Measurements from ENCODE around the gene RPS6KL1.

Gene RPS6KL1

GRCh38 chr14:74947353-74948227 lies 24.5 kb upstream of the RPS6KL1 start:
- Histone ChIP-seq H3K4me1 (ENCODE audit: insufficient read depth, low read length, poor library complexity, severe bottlenecking) (peaks cover 5% of the 10 kb centered on the region), H3K9ac (ENCODE audit: low read depth, low read length, poor library complexity, severe bottlenecking) (peak overlapping the region; percentile 15), H4K20me1 (ENCODE audit: insufficient read depth, low read length, poor library complexity, severe bottlenecking) (no peaks in the 10 kb centered on the region), H3K79me2 (ENCODE audit: insufficient read depth, low read length) (no peaks in the 10 kb centered on the region), H3K4me3 (ENCODE audit: low read length, poor library complexity, severe bottlenecking) (no peak overlapping the region), H3K27me3 (ENCODE audit: insufficient read depth, low read length, poor library complexity, severe bottlenecking) (no peaks in the 10 kb centered on the region), H3K36me3 (ENCODE audit: insufficient read depth, low read length) (no peaks in the 10 kb centered on the region), H3K4me2 (ENCODE audit: low read depth, low read length, poor library complexity, severe bottlenecking) (no peak overlapping the region), H2AFZ (ENCODE audit: low read length) (no peak overlapping the region), H3F3A (ENCODE audit: low read depth) (no peaks in the 10 kb centered on the region), H3K9me2 (replicated peaks; ENCODE audit: low read depth, low read length) (no peaks in the 10 kb centered on the region), H3K9me3 (ENCODE audit: insufficient read depth, low read depth, low read length) (no peaks in the 10 kb centered on the region)
- TF ChIP-seq CTCF (conservative IDR thresholded peaks at IDR 0.05; ENCODE audit: low read length) (no peak), EZH2phosphoT487 (IDR thresholded peaks at IDR 0.05; ENCODE audit: borderline replicate concordance) (no peak)

- no peaks in the 10 kb centered on the region for H3F3A ChIP-seq (ENCODE audit: low read depth)
- peak overlapping the region; percentile 5 for H3K4me2 ChIP-seq (ENCODE audit: low read depth, low read length, poor library complexity, severe bottlenecking)
- H3K4me1 ChIP-seq (ENCODE audit: insufficient read depth, low read length, poor library complexity, severe bottlenecking) = peaks cover 5% of the 10 kb centered on the region
- H3K27me3 ChIP-seq (ENCODE audit: insufficient read depth, low read length, poor library complexity, severe bottlenecking) = no peaks in the 10 kb centered on the region
- TF ChIP-seq EZH2phosphoT487 (IDR thresholded peaks at IDR 0.05; ENCODE audit: borderline replicate concordance) (no peak), CTCF (conservative IDR thresholded peaks at IDR 0.05; ENCODE audit: low read length) (no peak; the same call in 1 of the 2 replicates)
- H2AFZ ChIP-seq (ENCODE audit: low read length) = peak overlapping the region; percentile 88
- H3K9ac ChIP-seq (ENCODE audit: low read depth, low read length, poor library complexity, severe bottlenecking) = peak overlapping the region; percentile 15
- H4K20me1 ChIP-seq (ENCODE audit: insufficient read depth, low read length, poor library complexity, severe bottlenecking) = no peaks in the 10 kb centered on the region
- H3K9me2 ChIP-seq (replicated peaks; ENCODE audit: low read depth, low read length) = no peaks in the 10 kb centered on the region
- no peaks in the 10 kb centered on the region for H3K36me3 ChIP-seq (ENCODE audit: insufficient read depth, low read length)
- H3K9me3 ChIP-seq (ENCODE audit: insufficient read depth, low read depth, low read length) = no peaks in the 10 kb centered on the region
- H3K79me2 ChIP-seq (ENCODE audit: insufficient read depth, low read length) = no peaks in the 10 kb centered on the region
- no peak overlapping the region for H3K4me3 ChIP-seq (ENCODE audit: low read length, poor library complexity, severe bottlenecking)
Measured at GRCh38 chr14:74946659-74947281, 23.7 kb upstream of the RPS6KL1 start.

- no peaks in the 10 kb centered on the region for H3K27me3 ChIP-seq (ENCODE audit: insufficient read depth, low read length, poor library complexity, severe bottlenecking)
- peaks cover 5% of the 10 kb centered on the region for H3K4me1 ChIP-seq (ENCODE audit: insufficient read depth, low read length, poor library complexity, severe bottlenecking)
- no peaks in the 10 kb centered on the region for H3F3A ChIP-seq (ENCODE audit: low read depth)
- no peak overlapping the region for H3K4me3 ChIP-seq (ENCODE audit: low read length, poor library complexity, severe bottlenecking)
- TF ChIP-seq EZH2phosphoT487 (IDR thresholded peaks at IDR 0.05; ENCODE audit: borderline replicate concordance) (no peak), CTCF (conservative IDR thresholded peaks at IDR 0.05; ENCODE audit: low read length) (peak; percentile 91)
- no peaks in the 10 kb centered on the region for H3K9me2 ChIP-seq (replicated peaks; ENCODE audit: low read depth, low read length)
- no peaks in the 10 kb centered on the region for H3K79me2 ChIP-seq (ENCODE audit: insufficient read depth, low read length)
- no peaks in the 10 kb centered on the region for H3K36me3 ChIP-seq (ENCODE audit: insufficient read depth, low read length)
- H3K9me3 ChIP-seq (ENCODE audit: insufficient read depth, low read depth, low read length) = no peaks in the 10 kb centered on the region
- H3K4me2 ChIP-seq (ENCODE audit: low read depth, low read length, poor library complexity, severe bottlenecking) = peak overlapping the region; percentile 5
- peak overlapping the region; percentile 88 for H2AFZ ChIP-seq (ENCODE audit: low read length)
- no peak overlapping the region for H3K9ac ChIP-seq (ENCODE audit: low read depth, low read length, poor library complexity, severe bottlenecking)
- H4K20me1 ChIP-seq (ENCODE audit: insufficient read depth, low read length, poor library complexity, severe bottlenecking) = no peaks in the 10 kb centered on the region
Measured at GRCh38 chr14:74945852-74946658, 23.0 kb upstream of the RPS6KL1 start.

Data from Loucy (cell line).